NT2/D1 (cell line): ENCODE measurements around the gene COMMD7.

ENCODE experiments used
- YY1 ChIP-seq: IDR thresholded peaks from 2 replicates; pipeline ENCODE4 v1.6.1; 2011; ENCODE audit not compliant: insufficient read length, insufficient read depth
- ZNF274 ChIP-seq: IDR thresholded peaks from 2 replicates; pipeline ENCODE4 v1.6.1; 2011; ENCODE audit warnings: mild to moderate bottlenecking, low read depth, low read length

- TF ChIP-seq YY1 (no peak), ZNF274 (no peak)
Measured at GRCh38 chr20:32763202-32764004, 20.1 kb upstream of the COMMD7 start.
